IMR-90 (cell line): ENCODE data around the gene FOCAD. TPM values are rescaled to one million over a fixed set of nuclear protein-coding genes. Genes with fewer than 3 reads are reported as not detected.

ENCODE experiments used
- ATAC-seq: fragments of 200-7000 bp; cut with Tn5 transposase; 2 replicates; pipeline ENCODE4 v1.9.1; 2020; ENCODE audit warnings: low read depth, mild to moderate bottlenecking, moderate library complexity
- BruUV-seq: library from RNA; stranded (reverse); fragments of 400-500 nt; replicated peaks from 2 replicates; lab custom pipeline; 2021; lab: Mats Ljungman, UMichigan
- CTCF ChIA-PET: fragments of 300-600 bp; formaldehyde crosslinking; extraction: SDS; loops from one replicate; lab custom pipeline; 2021; ENCODE audit warnings: antibody characterized with exemption; lab: Yijun Ruan, JAX
- POLR2A ChIA-PET: fragments of 300-600 bp; sonication (Branson Sonifier 250); formaldehyde crosslinking; loops from one replicate; lab custom pipeline; 2022; ENCODE audit warnings: antibody characterized with exemption; ENCODE audit not compliant: unreplicated experiment; lab: Charles Lee
- DNase-seq: peaks from one replicate; pipeline ENCODE4 v3.0.0; 2013
- H2AFZ ChIP-seq: replicated peaks from 2 replicates; pipeline ENCODE3; 2013; ENCODE audit warnings: low read length, mild to moderate bottlenecking; ENCODE audit not compliant: poor library complexity
- H2AK5ac ChIP-seq: 2 replicates; pipeline ENCODE4 v1.6.1; 2013; ENCODE audit warnings: low read depth, low read length, inconsistent platforms
- H2AK9ac ChIP-seq: replicated peaks from 2 replicates; pipeline ENCODE3; 2013; ENCODE audit warnings: mild to moderate bottlenecking, low read depth, low read length, moderate library complexity; ENCODE audit not compliant: poor library complexity
- H2BK120ac ChIP-seq: 2 replicates; pipeline ENCODE4 v1.6.1; 2013; ENCODE audit warnings: low read depth, low read length, inconsistent platforms
- H2BK15ac ChIP-seq: 3 replicates; pipeline ENCODE4 v1.6.1; 2013; ENCODE audit warnings: low read depth, low read length, inconsistent platforms
- H2BK20ac ChIP-seq: 2 replicates; pipeline ENCODE4 v1.6.1; 2013; ENCODE audit warnings: low read depth, mild to moderate bottlenecking, inconsistent platforms, low read length, moderate library complexity
- H2BK5ac ChIP-seq: 2 replicates; pipeline ENCODE4 v1.6.1; 2013; ENCODE audit warnings: mild to moderate bottlenecking, low read depth, low read length, inconsistent platforms; ENCODE audit not compliant: poor library complexity, severe bottlenecking
- H3K14ac ChIP-seq: replicated peaks from 2 replicates; pipeline ENCODE4 v1.6.1; 2013; ENCODE audit warnings: low read depth, low read length, inconsistent platforms
- H3K18ac ChIP-seq: 2 replicates; pipeline ENCODE4 v1.6.1; 2013; ENCODE audit warnings: low read depth, low read length, control low read depth
- H3K23ac ChIP-seq: 2 replicates; pipeline ENCODE4 v1.6.1; 2013; ENCODE audit warnings: low read depth, low read length, inconsistent platforms
- H3K27ac ChIP-seq: 2 replicates; pipeline ENCODE4 v1.5.1; 2013; ENCODE audit warnings: mild to moderate bottlenecking, control low read depth, low read length; ENCODE audit not compliant: insufficient read depth
- H3K27me3 ChIP-seq: 2 replicates; pipeline ENCODE4 v1.6.1; 2013; ENCODE audit warnings: low read length; ENCODE audit not compliant: control insufficient read depth, insufficient read depth
- H3K36me3 ChIP-seq: 2 replicates; pipeline ENCODE4 v1.6.1; 2013; ENCODE audit warnings: low read length, mixed read lengths; ENCODE audit not compliant: control insufficient read depth, insufficient read depth
- H3K4ac ChIP-seq: 2 replicates; pipeline ENCODE4 v1.6.1; 2013; ENCODE audit warnings: low read depth, low read length, inconsistent platforms
- H3K4me1 ChIP-seq: 2 replicates; pipeline ENCODE4 v1.6.1; 2013; ENCODE audit warnings: low read length, mixed read lengths; ENCODE audit not compliant: control insufficient read depth, insufficient read depth
- H3K4me2 ChIP-seq: 2 replicates; pipeline ENCODE4 v1.6.1; 2013; ENCODE audit warnings: low read depth, mild to moderate bottlenecking, control low read depth, low read length, moderate library complexity
- H3K4me3 ChIP-seq: 2 replicates; pipeline ENCODE4 v1.5.1; 2013; ENCODE audit warnings: low read depth, mild to moderate bottlenecking, control low read depth, low read length, moderate library complexity; ENCODE audit not compliant: insufficient read depth
- H3K56ac ChIP-seq: 2 replicates; pipeline ENCODE4 v1.6.1; 2013; ENCODE audit warnings: low read length, inconsistent platforms; ENCODE audit not compliant: insufficient read depth; ENCODE audit errors: extremely low read depth
- H3K79me1 ChIP-seq, 2 experiments: 2 replicates each; pipeline ENCODE4 v1.6.1; 2013; ENCODE audit warnings: low read length in 2 of 2, inconsistent platforms in 1 of 2, low read depth in 1 of 2
- H3K9ac ChIP-seq: 2 replicates; pipeline ENCODE4 v1.6.1; 2013; ENCODE audit warnings: low read depth, low read length, control low read depth
- H3K9me1 ChIP-seq: 2 replicates; pipeline ENCODE4 v1.6.1; 2013; ENCODE audit warnings: low read length, inconsistent platforms; ENCODE audit not compliant: insufficient read depth
- H3K9me3 ChIP-seq: 2 replicates; pipeline ENCODE4 v1.6.1; 2013; ENCODE audit warnings: low read length; ENCODE audit not compliant: control insufficient read depth, insufficient read depth
- H4K20me1 ChIP-seq: 2 replicates; pipeline ENCODE4 v1.6.1; 2013; ENCODE audit warnings: low read length, inconsistent platforms; ENCODE audit not compliant: insufficient read depth
- H4K5ac ChIP-seq: 2 replicates; pipeline ENCODE4 v1.6.1; 2013; ENCODE audit warnings: mild to moderate bottlenecking, low read depth, low read length, control low read depth
- H4K8ac ChIP-seq, 2 experiments: 2 replicates each; pipeline ENCODE4 v1.6.1; 2013; ENCODE audit warnings: low read depth in 2 of 2, low read length in 2 of 2, control low read depth in 1 of 2, inconsistent platforms in 1 of 2
- H4K91ac ChIP-seq: 2 replicates; pipeline ENCODE4 v1.6.1; 2013; ENCODE audit warnings: low read depth, low read length, inconsistent platforms; ENCODE audit not compliant: insufficient read depth
- CEBPB ChIP-seq: IDR thresholded peaks from 2 replicates; pipeline ENCODE4 v1.6.1; 2012; ENCODE audit warnings: low read depth, low read length, improper control_type of control experiment
- FOS ChIP-seq: fragments of 150-350 bp; IDR thresholded peaks from 2 replicates; pipeline ENCODE4 v1.6.1; 2016; ENCODE audit warnings: low read depth, low read length
- MAFK ChIP-seq: IDR thresholded peaks from 2 replicates; pipeline ENCODE4 v1.6.1; 2012; ENCODE audit warnings: low read depth, low read length, improper control_type of control experiment
- POLR2A ChIP-seq: IDR thresholded peaks from 2 replicates; pipeline ENCODE4 v1.6.1; 2012; ENCODE audit warnings: mild to moderate bottlenecking, low read depth, low read length
- RCOR1 ChIP-seq: IDR thresholded peaks from 2 replicates; pipeline ENCODE4 v1.6.1; 2012; ENCODE audit warnings: mild to moderate bottlenecking, low read length, improper control_type of control experiment; ENCODE audit not compliant: insufficient replicate concordance
- RFX5 ChIP-seq: IDR thresholded peaks from 2 replicates; pipeline ENCODE4 v1.8.0; 2012; ENCODE audit warnings: low read depth, mild to moderate bottlenecking, low read length, moderate library complexity
- SMC3 ChIP-seq: fragments of 150-350 bp; IDR thresholded peaks from 2 replicates; pipeline ENCODE4 v1.6.1; 2016; ENCODE audit warnings: low read depth, mild to moderate bottlenecking, antibody characterized with exemption, low read length, moderate library complexity
- WGBS, 2 experiments: methylation state at CpG; one replicate each; pipeline versions ENCODE4 v1.1.5 to v1.1.7; 2013; ENCODE audit warnings: missing lambda C conversion rate in 2 of 2; ENCODE audit not compliant: insufficient read length in 1 of 2; ENCODE audit errors: extremely low coverage in 2 of 2; 5-methylcytosine and 5-hydroxymethylcytosine counted together
- dilution Hi-C: fragments of 300-500 bp; cut with HindIII; formaldehyde crosslinking; loops from one replicate; pipeline ENCODE4 v1.14.3; 2018; ENCODE audit warnings: low sequenced_read_pairs; ENCODE audit not compliant: unreplicated experiment
- in situ Hi-C: fragments of 300-500 bp; cut with MboI; formaldehyde crosslinking; loops from 3 replicates; pipeline ENCODE4 v1.14.3; 2019; ENCODE audit warnings: low sequenced_read_pairs, inconsistent platforms, mixed read lengths
- intact Hi-C: fragments of 100-400 bp; cut with micrococcal nuclease; formaldehyde crosslinking; loops from 2 replicates; pipeline ENCODE4 v1.10.0; 2022
- polyA plus RNA-seq, 3 experiments: library from polyadenylated mRNA; depleted of rRNA; stranded (reverse); fragments of >200 nt; gene quantifications; 2 replicates each; pipeline ENCODE4 v1.2.3, GENCODE V29; 2012; ENCODE audit warnings: low replicate concordance in 1 of 3
- total RNA-seq: library from RNA; depleted of rRNA; stranded (reverse); fragments of >200 nt; gene quantifications from 2 replicates; pipeline ENCODE4 v1.2.3, GENCODE V29; 2012

FOCAD gene
- total and polyA plus RNA-seq, 2 of the 4 experiments (the other 2 are of a cell fraction): 28.8 to 91.2 TPM

- CTCF ChIA-PET: interaction anchor here (0.8 kb wide), 1 partner anchor 17 kb away, joined by 3 read pairs; no protein-coding TSS in a partner anchor
- Histone ChIP-seq H3K18ac (peak overlapping the region; percentile 94), H2AK9ac (no peak overlapping the region), H3K4me3 (no peak overlapping the region), H2BK120ac (peak overlapping the region; percentile 88), H4K20me1 (peaks cover 4% of the 10 kb centered on the region), H3K56ac (peak overlapping the region; percentile 91), H3K27me3 (no peaks in the 10 kb centered on the region), H3K14ac (peak overlapping the region; percentile 57), H2AK5ac (no peak overlapping the region), H4K8ac (peak overlapping the region in 1 of 2 experiments; percentile 79; a peak in 2 of 4 replicates), H3K9me1 (no peaks in the 10 kb centered on the region; the same call in 1 of the 2 replicates), H3K4me1 (peaks cover 15% of the 10 kb centered on the region), H2BK5ac (peak overlapping the region; percentile 97), H3K23ac (peak overlapping the region; percentile 75), H3K27ac (peak overlapping the region; percentile 79; the same call in 1 of the 2 replicates), H3K4ac (peak overlapping the region; percentile 80), H2BK20ac (peak overlapping the region; percentile 87), H3K36me3 (peaks cover 2% of the 10 kb centered on the region), H3K9ac (no peak overlapping the region), H2BK15ac (peak overlapping the region; percentile 33; the same call in 1 of the 3 replicates), H3K9me3 (no peaks in the 10 kb centered on the region), H3K79me1 (no peaks in the 10 kb centered on the region), H2AFZ (no peak overlapping the region), H4K5ac (peak overlapping the region; percentile 62; the same call in 1 of the 2 replicates), H4K91ac (peak overlapping the region; percentile 74), H3K4me2 (peak overlapping the region; percentile 92)
- TF ChIP-seq FOS (peak; percentile 78; the same call in 1 of the 2 replicates), SMC3 (0 out of 2 replicates have a peak, but pooled peaks have one; percentile 1), RCOR1 (no peak), MAFK (no peak), POLR2A (no peak), RFX5 (no peak), CEBPB (no peak)
- dilution Hi-C loops: no loop called here
- DNase-seq: peak; percentile 93
- no CpG with 5 or more reads among the region's 3 CpGs for WGBS, 2 experiments
- in situ Hi-C loops: no loop called here
- ATAC-seq: peak; percentile 77
- POLR2A ChIA-PET: interaction anchor here (1.1 kb wide), 1 partner anchor 359 kb away, joined by 4 read pairs; the partner anchor contains the start of gene MLLT3
- intact Hi-C loops: loop anchor here (5.0 kb wide), 2 partner anchors 359 to 414 kb away; partner anchors contain the start of gene MLLT3
- no TSS peak for BruUV-seq
These were observed 296.9 kb downstream of the FOCAD start for GRCh38 chr9:20980832-20981455.
